ENCODE measurements around the gene FBXL16.

Gene FBXL16

DNA sequence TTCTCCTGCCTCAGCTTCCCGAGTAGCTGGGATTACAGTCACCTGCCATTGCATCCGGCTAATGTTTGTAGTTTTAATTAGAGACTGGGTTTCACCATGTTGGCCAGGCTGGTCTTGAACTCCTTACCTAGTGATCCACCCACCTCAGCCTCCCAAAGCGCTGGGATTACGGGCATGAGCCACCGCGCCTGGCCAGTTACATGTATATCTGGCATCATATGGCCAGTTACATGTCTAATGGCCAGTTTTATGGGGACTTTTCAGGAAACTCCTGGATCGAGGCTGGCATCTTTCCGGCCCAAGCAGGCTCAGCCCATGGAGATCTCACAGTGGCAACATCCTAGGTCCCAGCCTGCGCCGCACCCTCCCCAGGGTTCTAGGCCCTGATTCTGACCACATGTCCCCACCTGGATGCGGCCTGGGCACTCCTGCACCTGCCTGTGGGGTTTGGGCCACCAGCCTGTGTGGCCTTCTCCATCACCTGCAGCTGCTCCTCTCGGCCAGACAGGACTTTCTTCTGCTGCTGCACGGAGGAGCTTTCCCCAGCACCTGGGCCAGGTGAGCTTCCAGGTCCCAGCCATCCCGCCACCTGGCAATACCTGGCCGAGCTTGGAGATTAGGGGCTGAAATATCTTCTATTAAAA, 36.5 kb upstream of the FBXL16 start:
- no peak for DNase-seq
- no peaks in the 10 kb centered on the region for H3K9me3 Mint-ChIP-seq
- peaks cover 24% of the 10 kb centered on the region for H3K4me1 Mint-ChIP-seq
- peak overlapping the region; percentile 84 for H3K4me3 Mint-ChIP-seq
- peaks cover 6% of the 10 kb centered on the region for H3K27me3 Mint-ChIP-seq (ENCODE audit: low read depth, poor library complexity)
- no peak for TF ChIP-seq CTCF (IDR thresholded peaks at IDR 0.05)
- H3K27ac Mint-ChIP-seq: no peak overlapping the region
- peaks cover 4% of the 10 kb centered on the region for H3K36me3 Mint-ChIP-seq (ENCODE audit: low read depth)

- Mint-ChIP-seq H3K4me3 (peak within 1 kb of the TSS; percentile 84), H3K27ac (peak within 1 kb of the TSS; percentile 61), H3K4me1 (peaks cover 24% of the 10 kb centered on the region), H3K9me3 (no peaks in the 10 kb centered on the region), H3K36me3 (ENCODE audit: low read depth) (peaks cover 4% of the 10 kb centered on the region), H3K27me3 (ENCODE audit: low read depth, poor library complexity) (peaks cover 6% of the 10 kb centered on the region)
- TF ChIP-seq CTCF (IDR thresholded peaks at IDR 0.05): peak; percentile 87
- peak; percentile 94 for DNase-seq
Observed at GRCh38 chr16:740764-741505, 35.3 kb upstream of the FBXL16 start, which contains the start of gene CIAO3. CIAO3 (minus strand) TSS chr16:740997; CDS start chr16:740985, 12 bp downstream.

DNA sequence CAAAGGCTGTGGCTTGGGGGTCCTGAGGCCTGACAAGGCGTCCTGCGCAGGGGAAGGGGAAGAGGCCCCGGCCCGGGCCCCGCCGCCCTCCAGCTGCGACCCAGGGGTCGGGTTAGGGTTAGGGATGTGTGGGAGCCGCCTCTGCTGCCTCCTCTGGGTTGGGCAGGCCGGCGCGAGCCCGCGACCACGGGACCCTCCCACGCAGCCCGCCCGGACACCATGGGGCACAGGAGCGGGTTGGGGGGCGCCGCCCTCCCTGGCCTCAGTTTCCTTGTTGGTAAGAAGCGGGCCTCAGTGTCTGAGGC, 34.8 kb upstream of the FBXL16 start:
- Mint-ChIP-seq H3K9me3 (no peaks in the 10 kb centered on the region), H3K4me3 (peak overlapping the region; percentile 83), H3K36me3 (ENCODE audit: low read depth) (peaks cover 5% of the 10 kb centered on the region), H3K27ac (no peak overlapping the region), H3K4me1 (peaks cover 24% of the 10 kb centered on the region), H3K27me3 (ENCODE audit: low read depth, poor library complexity) (peaks cover 4% of the 10 kb centered on the region)
- TF ChIP-seq CTCF (IDR thresholded peaks at IDR 0.05): no peak
- peak; percentile 48 for DNase-seq

DNA sequence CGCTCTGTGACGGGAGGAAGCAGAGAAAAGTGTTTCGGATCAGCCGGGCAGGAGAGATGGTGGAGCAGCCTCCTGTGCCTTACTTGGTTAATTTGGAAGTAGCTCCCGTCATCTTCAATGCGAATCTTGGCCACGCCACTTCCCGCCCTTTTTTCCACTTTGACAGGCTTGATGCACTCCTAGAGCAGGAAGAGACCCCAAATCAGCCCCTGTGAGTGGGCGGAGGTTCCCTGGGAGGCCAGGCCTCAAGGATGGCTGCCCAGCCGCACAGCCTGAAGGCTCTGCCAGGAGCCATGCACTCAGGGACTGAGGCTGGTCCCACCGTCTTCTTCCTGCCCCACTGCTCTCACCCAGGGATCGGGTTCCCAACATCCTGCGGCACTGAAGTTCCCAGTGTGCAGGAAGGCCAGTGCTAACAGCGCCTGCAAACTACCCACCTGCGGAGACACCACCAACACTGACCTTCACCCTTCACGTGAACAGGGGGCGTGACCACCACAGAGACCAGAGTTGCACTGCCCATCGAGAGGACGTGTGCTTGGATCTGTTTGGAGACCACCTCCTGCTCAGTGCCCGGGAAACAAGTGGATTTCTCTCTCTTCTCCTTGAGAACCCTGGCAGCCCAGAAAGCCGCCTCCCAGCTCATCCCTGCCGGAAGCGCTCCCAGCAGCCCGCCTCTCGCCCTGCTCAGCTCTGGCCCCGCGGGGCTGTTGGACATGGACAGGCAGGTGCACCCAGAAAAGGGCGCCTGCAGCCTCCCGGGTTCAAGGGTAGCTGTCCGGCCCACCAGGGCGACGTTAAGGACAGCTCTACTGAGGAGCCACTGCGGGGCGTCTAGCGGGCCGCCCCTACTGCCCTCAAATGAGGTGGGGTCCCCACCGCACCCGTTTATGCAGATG, 34.2 kb upstream of the FBXL16 start:
- peaks cover 24% of the 10 kb centered on the region for H3K4me1 Mint-ChIP-seq
- H3K27me3 Mint-ChIP-seq (ENCODE audit: low read depth, poor library complexity): peaks cover 2% of the 10 kb centered on the region
- peak overlapping the region; percentile 83 for H3K4me3 Mint-ChIP-seq
- DNase-seq: no peak
- no peak for TF ChIP-seq CTCF (IDR thresholded peaks at IDR 0.05)
- H3K9me3 Mint-ChIP-seq: no peaks in the 10 kb centered on the region
- peaks cover 9% of the 10 kb centered on the region for H3K36me3 Mint-ChIP-seq (ENCODE audit: low read depth)
- peak overlapping the region; percentile 61 for H3K27ac Mint-ChIP-seq

GRCh38 chr16:736936-737481, 31.4 kb upstream of the FBXL16 start:
- no peaks in the 10 kb centered on the region for H3K9me3 Mint-ChIP-seq
- no peak for DNase-seq
- peaks cover 2% of the 10 kb centered on the region for H3K27me3 Mint-ChIP-seq (ENCODE audit: low read depth, poor library complexity)
- TF ChIP-seq CTCF (IDR thresholded peaks at IDR 0.05): no peak
- H3K27ac Mint-ChIP-seq: no peak overlapping the region
- peaks cover 24% of the 10 kb centered on the region for H3K4me1 Mint-ChIP-seq
- H3K4me3 Mint-ChIP-seq: no peak overlapping the region
- H3K36me3 Mint-ChIP-seq (ENCODE audit: low read depth): peaks cover 9% of the 10 kb centered on the region

Measured in nephron progenitor cell (in vitro differentiated cells).